GM18498 (cell line): ENCODE measurements around the gene YAP1.
"Not testable (repeated sequence)": the region's sequence is repeated elsewhere in the genome, so short reads cannot be mapped to it uniquely, and the experiment has no call there.

Experiments
- ATAC-seq: cut with Tn5 transposase; IDR thresholded peaks from one replicate; pipeline ENCODE4 v1.9.1; 2021; ENCODE audit warnings: mild to moderate bottlenecking, moderate library complexity; ENCODE audit not compliant: unreplicated experiment

Gene YAP1

DNA sequence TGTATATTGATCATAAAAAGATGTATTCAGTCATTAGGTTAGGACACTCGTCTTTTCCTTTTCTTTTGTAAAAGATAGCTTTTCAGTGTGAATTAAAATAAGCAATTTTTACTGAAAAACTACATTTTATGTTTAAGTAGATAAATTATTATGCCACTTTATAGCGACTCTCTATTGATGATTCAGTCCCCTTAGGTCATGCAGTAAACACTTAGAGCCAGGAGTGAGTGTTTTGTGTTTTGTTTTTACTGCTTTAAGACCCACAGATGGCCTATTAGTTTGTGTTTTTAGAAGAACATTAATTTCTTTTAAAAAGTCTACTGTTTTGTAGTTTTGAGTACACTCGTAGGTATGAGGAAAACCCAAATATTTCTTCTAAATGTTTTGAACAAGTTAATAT is 86.6 kb downstream of the YAP1 start:
- no peak for ATAC-seq

GRCh38 chr11:102197670-102198139 is 87.5 kb downstream of the YAP1 start:
- ATAC-seq, result no peak

GRCh38 chr11:102199673-102200072 is 89.4 kb downstream of the YAP1 start:
- ATAC-seq, result no peak

- ATAC-seq, result not testable (repeated sequence)
These were observed 90.1 kb downstream of the YAP1 start for GRCh38 chr11:102200325-102200724.

DNA sequence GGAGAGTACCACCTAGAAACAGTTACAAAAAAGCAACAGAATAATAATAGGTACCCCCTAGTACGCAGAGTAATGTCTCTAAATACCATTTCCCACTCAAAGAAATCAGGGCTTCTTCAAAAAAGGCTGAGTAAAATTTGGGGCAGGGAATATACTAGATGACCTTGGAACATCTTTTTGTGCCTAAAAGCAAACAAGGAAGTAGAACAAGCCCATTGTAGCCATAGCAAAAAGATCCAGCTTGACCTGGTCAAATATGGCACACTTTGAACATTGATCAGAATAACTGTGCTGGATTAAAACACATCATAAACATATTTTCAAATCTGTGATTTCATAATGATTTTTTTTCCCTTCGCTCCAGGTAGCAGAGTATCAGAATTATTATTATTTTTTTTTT is 91.5 kb downstream of the YAP1 start:
- no peak for ATAC-seq

DNA sequence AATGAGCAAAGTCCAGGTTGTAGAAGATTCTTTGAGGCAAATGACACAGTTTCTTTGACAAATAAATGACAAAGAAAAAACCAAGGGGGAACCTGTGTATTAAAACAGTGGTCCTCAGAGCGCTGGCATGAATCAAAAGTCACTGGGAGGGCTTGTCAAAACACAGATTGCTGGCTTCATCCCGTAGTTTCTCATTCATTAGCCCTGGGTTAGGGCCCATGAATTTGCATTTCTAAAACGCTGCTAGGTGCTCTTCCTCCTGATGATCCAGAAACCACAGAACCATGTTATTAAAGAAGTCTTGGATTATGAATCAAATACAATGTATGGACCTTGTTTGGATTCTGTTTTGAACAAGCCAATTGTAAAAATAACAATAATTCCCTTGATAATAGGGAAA is 92.7 kb downstream of the YAP1 start:
- ATAC-seq, result no peak

DNA sequence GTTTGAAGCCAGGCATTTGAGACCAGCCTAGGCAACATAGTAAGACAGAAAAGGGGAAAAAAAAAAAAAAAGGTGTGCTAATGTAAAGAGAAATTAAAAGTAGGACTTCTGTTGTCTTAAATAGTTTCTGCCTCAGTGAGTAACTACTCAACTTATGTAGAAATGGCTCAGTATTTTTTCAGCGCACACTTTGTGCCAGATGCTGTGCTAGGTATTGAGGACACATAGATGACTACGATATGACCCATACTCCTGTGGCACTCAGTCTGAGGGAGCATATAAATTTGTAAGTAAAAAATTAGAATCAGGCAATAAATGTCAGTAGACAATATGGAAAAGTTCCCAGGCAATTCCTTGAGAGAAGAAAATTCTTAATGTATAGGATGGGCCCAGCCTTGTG is 93.9 kb downstream of the YAP1 start:
- no peak for ATAC-seq

- ATAC-seq, result no peak
These were observed 95.6 kb downstream of the YAP1 start for GRCh38 chr11:102205805-102206204.

DNA sequence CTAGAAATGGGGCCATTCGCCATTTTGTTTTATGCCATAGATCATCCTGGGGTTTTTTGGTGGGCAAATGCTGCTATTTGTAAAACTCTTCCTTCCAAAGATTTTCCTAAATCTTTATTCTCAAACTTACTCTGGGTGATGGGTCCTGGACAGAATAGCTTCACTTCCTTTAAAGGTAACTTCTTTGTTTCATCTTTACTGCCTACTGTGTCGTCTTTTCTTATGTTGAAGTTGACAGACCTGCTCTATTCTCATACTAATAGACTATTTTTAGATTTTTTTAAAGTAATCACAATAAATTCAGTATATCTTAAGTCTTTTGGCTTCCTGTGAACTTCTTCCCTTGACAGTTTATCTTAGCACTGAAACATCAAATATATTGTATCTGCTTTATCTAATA is 98.6 kb downstream of the YAP1 start:
- no peak for ATAC-seq

GRCh38 chr11:102214623-102215022 is 104.4 kb downstream of the YAP1 start:
- ATAC-seq, result no peak

DNA sequence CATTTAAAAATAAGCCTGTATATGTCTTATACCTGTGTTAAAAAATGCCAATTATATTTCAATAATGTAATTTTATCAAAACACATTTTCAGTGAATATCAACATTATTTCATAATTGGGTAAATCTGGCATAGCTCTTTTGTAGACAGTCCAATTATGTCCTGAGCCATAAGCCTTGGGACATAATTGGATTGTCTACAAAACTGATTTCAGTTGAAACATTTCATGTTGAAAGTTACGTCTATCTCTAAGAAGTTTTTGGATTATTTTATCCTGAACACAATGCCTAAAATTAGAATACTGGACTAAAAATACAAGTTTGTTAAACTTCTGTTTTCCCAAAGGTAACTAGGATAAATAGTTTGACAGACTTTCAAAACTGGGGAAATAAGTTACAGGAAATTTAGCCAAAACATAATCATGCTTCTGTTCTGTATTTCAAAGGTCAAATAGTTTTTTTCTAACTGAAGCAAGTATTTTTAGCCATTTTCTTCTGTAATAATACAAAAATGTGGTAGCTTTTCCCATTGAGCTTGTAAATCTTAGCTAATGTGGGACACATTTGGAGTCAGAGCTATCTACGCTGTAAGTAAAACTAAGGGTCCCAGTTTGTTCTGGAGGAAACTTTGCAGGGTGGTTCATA is 106.3 kb downstream of the YAP1 start:
- ATAC-seq, result no peak

DNA sequence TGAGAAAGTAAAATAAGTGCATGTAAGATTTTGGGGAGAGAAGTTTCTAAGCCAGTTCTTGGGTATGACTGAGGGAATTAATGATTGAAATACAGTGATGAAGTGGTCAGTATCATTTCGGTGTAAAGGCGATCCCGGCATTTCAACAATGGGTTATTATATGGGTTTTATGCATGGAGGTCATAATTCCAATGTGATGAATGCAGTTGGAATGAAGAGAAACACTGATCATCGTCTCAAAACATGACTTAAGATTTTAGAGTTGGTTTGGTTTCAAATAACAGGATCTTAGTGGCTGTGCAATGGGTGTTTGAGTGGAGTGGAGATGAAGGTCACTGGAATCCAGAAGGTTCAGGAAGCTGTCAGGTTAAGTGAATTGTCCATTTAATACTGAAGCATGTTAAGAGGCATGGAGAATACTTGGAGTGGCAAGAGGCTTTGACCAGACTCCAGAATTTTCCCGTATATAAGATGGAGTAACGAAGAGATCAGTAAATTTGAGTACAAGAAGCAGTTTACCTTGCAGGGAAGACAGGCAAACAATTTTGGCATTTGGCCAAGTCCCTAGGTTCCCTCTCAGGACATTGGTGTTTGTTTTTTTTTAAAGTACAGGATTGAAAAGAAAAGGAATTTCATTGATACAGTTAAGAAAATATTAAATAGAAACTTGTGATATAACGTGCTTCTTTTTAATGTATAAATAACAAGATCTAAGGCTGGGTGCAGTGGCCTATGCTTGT is 110.7 kb downstream of the YAP1 start:
- ATAC-seq, result no peak

GRCh38 chr11:102223859-102224258 is 113.6 kb downstream of the YAP1 start:
- no peak for ATAC-seq

DNA sequence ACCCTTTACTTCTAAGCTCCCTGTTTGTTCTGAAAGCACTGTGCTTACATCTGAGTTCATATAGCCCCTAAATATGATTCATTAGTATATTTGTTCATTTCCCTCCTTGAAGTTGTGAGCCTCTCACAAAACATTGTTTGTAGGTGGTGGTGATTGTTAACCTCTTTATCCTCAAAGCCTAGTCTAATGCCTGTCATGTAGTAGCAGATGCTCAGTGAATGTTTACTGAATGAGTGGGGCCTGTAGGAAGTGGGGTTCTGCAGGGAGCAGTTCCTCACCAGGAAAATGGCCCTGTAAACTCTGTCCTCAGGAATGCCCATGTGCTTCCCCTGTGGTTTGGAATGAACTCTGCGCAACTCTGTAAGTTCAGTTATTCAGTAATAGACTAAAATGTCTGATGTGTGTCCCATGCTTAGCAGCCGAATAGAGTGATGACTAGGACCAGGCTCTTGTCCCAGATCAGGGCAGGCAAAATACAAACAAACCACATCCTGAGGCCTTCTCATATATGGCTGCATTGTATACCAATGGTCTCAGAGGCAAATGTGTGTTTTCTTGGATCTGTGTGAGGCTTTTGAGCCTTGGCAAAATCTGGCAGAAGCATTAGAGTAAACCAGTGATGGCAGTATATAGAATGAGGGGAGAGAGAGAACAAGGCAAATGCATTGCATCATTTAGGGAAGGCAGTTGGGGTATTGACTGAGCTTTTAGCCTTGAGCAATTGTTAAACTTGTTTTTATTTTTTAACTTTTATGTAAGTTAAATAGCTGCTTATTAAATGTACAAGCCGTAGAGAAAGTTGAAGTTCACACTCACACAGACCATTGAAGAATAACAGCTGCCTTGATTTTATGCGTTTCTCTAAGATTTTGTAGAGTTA is 115.7 kb downstream of the YAP1 start:
- ATAC-seq, result no peak

GRCh38 chr11:102226702-102227490 is 116.6 kb downstream of the YAP1 start:
- no peak for ATAC-seq

DNA sequence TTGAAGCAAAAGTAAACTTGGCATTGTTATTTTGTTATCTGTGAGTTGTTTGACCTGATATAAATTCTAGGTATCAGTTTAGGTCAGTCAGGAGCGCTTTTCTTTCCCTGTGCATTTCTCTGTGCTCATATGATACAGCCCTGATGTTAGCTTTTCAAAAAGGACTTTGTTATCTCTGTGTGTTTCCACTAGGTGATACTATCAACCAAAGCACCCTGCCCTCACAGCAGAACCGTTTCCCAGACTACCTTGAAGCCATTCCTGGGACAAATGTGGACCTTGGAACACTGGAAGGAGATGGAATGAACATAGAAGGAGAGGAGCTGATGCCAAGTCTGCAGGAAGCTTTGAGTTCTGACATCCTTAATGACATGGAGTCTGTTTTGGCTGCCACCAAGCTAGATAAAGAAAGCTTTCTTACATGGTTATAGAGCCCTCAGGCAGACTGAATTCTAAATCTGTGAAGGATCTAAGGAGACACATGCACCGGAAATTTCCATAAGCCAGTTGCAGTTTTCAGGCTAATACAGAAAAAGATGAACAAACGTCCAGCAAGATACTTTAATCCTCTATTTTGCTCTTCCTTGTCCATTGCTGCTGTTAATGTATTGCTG is 119.4 kb downstream of the YAP1 start:
- no peak for ATAC-seq

DNA sequence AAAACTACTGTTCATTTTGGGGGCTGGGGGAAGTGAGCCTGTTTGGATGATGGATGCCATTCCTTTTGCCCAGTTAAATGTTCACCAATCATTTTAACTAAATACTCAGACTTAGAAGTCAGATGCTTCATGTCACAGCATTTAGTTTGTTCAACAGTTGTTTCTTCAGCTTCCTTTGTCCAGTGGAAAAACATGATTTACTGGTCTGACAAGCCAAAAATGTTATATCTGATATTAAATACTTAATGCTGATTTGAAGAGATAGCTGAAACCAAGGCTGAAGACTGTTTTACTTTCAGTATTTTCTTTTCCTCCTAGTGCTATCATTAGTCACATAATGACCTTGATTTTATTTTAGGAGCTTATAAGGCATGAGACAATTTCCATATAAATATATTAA is 119.9 kb downstream of the YAP1 start:
- ATAC-seq, result no peak

DNA sequence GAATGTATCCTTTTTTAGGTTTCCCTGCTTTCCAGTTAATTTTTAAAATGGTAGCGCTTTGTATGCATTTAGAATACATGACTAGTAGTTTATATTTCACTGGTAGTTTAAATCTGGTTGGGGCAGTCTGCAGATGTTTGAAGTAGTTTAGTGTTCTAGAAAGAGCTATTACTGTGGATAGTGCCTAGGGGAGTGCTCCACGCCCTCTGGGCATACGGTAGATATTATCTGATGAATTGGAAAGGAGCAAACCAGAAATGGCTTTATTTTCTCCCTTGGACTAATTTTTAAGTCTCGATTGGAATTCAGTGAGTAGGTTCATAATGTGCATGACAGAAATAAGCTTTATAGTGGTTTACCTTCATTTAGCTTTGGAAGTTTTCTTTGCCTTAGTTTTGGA is 120.7 kb downstream of the YAP1 start:
- ATAC-seq, result no peak

GRCh38 chr11:102234779-102235439 is 124.7 kb downstream of the YAP1 start:
- no peak for ATAC-seq
